GM13976 (cell line): Measurements from ENCODE around the gene GP2.

Experiments used
- DNase-seq: peaks from one replicate; pipeline ENCODE4 v3.0.0; 2012; ENCODE audit warnings: low spot score
- in situ Hi-C: fragments of 300-500 bp; cut with MboI; formaldehyde crosslinking; loops from one replicate; pipeline ENCODE4 v1.12.0; 2022; ENCODE audit warnings: low sequenced_read_pairs, mixed read lengths, inconsistent platforms; ENCODE audit not compliant: unreplicated experiment
- TF ChIP-seq, protein P1 (sequence below): IDR thresholded peaks from 2 replicates; pipeline ENCODE4 v1.5.1; 2012; ENCODE audit warnings: borderline replicate concordance, mild to moderate bottlenecking; ENCODE audit not compliant: insufficient read depth; ENCODE audit errors: extremely low read depth, missing control alignments, control extremely low read depth

The GP2 gene

DNA sequence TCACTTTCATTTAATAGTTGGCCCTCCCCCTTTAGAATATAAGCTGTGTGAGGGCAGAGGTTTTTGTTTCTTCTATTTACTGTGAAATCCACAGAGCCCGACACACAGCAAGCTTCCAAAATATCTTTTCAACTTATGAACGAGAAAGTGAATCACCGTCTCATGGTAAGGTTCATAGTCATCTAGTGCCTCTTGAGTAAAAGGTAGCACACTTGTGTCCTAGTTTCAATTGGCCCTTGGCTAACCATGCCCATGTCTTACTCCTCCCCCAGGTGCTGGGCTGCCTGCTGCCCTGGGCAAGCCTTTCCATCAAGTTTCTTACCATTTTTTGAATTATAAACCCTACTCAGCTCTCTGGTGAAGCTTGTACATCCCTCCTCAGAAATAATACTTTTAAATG, 12.4 kb upstream of the GP2 start:
- DNase-seq = no peak
- TF ChIP-seq, protein P1, sequence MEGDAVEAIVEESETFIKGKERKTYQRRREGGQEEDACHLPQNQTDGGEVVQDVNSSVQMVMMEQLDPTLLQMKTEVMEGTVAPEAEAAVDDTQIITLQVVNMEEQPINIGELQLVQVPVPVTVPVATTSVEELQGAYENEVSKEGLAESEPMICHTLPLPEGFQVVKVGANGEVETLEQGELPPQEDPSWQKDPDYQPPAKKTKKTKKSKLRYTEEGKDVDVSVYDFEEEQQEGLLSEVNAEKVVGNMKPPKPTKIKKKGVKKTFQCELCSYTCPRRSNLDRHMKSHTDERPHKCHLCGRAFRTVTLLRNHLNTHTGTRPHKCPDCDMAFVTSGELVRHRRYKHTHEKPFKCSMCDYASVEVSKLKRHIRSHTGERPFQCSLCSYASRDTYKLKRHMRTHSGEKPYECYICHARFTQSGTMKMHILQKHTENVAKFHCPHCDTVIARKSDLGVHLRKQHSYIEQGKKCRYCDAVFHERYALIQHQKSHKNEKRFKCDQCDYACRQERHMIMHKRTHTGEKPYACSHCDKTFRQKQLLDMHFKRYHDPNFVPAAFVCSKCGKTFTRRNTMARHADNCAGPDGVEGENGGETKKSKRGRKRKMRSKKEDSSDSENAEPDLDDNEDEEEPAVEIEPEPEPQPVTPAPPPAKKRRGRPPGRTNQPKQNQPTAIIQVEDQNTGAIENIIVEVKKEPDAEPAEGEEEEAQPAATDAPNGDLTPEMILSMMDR = no peak
- in situ Hi-C loops = no loop called here

DNA sequence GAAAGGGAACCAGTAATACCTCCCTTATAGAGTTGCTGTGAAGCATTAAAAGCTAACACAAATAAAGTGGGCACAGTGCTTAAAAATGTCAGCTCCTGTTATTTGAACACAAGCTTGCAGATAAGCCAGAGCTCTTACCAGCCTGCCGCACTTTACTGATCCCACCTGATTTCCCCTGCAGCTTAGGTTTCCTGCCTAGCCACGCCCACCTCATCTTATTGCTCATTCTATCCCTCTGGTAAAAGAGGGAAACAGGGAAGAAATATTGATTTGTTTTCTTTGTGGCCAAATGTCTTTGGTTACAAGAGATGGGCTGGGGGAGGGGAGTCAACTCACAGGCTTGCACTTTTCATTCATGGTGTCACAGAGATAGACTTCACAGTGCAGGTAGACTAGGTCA, 9.6 kb upstream of the GP2 start:
- no peak for DNase-seq
- TF ChIP-seq, protein P1 = no peak
- in situ Hi-C loops = no loop called here

DNA sequence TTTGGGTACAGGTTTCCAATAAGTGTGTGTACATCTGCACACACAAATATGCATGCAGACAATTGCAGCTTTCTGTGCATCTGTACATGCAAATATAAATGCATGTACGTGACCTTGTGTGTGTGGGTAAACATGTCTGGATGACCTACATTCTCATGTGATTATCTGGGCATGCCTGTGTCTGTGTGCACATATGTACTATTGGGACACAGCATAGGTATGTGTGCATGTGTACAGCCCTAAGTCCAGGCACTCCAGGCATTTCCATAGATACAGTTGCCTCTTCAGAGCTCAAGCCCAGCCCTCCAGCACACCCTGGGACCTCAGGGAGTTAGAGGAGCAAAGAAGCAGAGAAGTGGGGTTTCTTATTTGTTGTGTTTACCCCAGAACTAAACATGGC, 7.1 kb upstream of the GP2 start:
- in situ Hi-C loops = no loop called here
- TF ChIP-seq, protein P1 = no peak
- DNase-seq = no peak

DNA sequence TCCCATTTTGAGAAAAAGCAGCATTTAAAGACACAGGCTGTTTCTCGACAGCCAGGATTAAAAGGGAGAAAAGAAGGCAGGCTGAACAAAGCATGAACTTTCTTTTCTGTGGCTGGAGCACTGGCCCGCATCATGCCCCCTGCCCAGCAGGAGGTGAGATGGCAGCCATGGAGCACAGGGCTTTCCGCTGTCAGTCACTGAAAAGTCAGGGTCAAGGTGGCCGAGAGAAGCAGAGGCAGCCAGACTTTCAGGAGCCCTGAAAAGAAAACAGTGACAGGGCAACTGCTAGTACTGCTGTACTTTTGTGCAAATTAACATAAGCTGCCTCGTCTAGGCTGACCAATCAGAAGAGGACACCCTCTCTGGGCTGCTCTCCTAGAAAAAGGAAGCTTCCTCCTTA, 5.8 kb upstream of the GP2 start:
- TF ChIP-seq, protein P1 = no peak
- DNase-seq = no peak
- in situ Hi-C loops = no loop called here

DNA sequence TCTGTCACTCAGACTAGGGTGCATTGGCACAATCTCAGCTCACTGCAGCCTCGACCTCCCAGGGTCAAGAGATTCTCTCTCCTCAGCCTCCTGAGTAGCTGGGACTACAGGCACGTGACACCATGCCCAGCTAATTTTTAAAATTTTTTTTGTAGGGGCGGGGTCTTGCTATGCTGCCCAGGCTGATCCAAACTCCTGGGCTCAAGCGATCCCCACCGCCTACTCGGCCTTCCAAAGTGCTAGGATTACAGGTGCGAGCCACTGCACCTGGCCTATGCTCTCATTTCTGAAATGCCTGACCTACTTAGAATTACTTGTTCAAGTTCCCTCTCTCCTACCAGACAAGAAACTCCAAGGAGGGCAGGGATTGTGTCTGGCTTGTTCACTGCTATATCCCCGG, 5.1 kb upstream of the GP2 start:
- in situ Hi-C loops = no loop called here
- DNase-seq = no peak
- TF ChIP-seq, protein P1 = no peak

DNA sequence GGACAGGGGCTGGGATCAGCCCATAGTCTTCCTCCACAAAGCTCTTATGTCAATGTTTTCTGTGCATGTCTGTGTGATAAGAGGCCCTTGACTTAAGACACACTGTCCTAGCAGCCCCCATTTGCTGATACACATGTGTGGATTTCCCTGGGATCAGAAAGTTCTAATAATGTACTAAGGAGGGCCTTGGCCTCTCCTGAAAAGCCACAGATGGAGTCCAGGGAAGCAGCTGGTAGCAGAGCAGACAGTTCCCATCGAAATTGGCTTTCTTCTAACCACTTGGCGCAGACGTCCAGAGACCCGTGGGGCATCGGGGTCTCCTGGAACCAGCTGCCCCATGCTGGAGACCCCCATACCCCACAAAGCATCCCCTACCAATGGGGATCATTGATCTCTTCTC, 4.3 kb upstream of the GP2 start:
- in situ Hi-C loops = no loop called here
- TF ChIP-seq, protein P1 = no peak
- DNase-seq = no peak
